ENCODE measurements around the gene RBBP8NL. TPM values are rescaled to one million over a fixed set of nuclear protein-coding genes. Genes with fewer than 3 reads are reported as not detected.

The RBBP8NL gene
- total RNA-seq, 6 experiments from 2014 or later: not detected

- ATAC-seq: peak; percentile 51 to 64 (median 52)
- no peaks in the 10 kb centered on the region for H3K36me3 ChIP-seq
- DNase-seq: peak; percentile 69 to 81 (median 72)
- peak within 1 kb of the TSS; percentile 61 to 77 (median 73) for H3K4me3 ChIP-seq
- H3K4me1 ChIP-seq: peaks cover 0 to 59% (median 28%) of the 10 kb centered on the region in 4 donors
- WGBS (ENCODE audit: insufficient coverage, low coverage, low lambda C conversion rate, missing lambda C conversion rate): 0% methylated on average over 6 of the region's 70 CpGs
- no peaks in the 10 kb centered on the region for H3K9me3 ChIP-seq
- intact Hi-C loops (cut with DNase I): no loop called here
- TF ChIP-seq, protein P1, sequence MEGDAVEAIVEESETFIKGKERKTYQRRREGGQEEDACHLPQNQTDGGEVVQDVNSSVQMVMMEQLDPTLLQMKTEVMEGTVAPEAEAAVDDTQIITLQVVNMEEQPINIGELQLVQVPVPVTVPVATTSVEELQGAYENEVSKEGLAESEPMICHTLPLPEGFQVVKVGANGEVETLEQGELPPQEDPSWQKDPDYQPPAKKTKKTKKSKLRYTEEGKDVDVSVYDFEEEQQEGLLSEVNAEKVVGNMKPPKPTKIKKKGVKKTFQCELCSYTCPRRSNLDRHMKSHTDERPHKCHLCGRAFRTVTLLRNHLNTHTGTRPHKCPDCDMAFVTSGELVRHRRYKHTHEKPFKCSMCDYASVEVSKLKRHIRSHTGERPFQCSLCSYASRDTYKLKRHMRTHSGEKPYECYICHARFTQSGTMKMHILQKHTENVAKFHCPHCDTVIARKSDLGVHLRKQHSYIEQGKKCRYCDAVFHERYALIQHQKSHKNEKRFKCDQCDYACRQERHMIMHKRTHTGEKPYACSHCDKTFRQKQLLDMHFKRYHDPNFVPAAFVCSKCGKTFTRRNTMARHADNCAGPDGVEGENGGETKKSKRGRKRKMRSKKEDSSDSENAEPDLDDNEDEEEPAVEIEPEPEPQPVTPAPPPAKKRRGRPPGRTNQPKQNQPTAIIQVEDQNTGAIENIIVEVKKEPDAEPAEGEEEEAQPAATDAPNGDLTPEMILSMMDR (IDR thresholded peaks at IDR 0.05): no peak
- peak; percentile 66 for TF ChIP-seq POLR2A (IDR thresholded peaks at IDR 0.05)
- H3K27me3 ChIP-seq: no peaks in the 10 kb centered on the region
- H3K27ac ChIP-seq: peak within 1 kb of the TSS; percentile 28 to 53 (median 50)
Measured at GRCh38 chr20:62367136-62367632, 60.2 kb downstream of the RBBP8NL start, which contains the start of gene LAMA5. Gene LAMA5 (minus strand): TSS chr20:62367312. CDS start chr20:62367245, 67 bp downstream.

GRCh38 chr20:62366370-62367135, 60.8 kb downstream of the RBBP8NL start:
- no peak for TF ChIP-seq POLR2A (IDR thresholded peaks at IDR 0.05)
- TF ChIP-seq, protein P1 (IDR thresholded peaks at IDR 0.05): no peak
- peak in 3 of 4 donors; percentile 2 to 9 (median 6) for ATAC-seq

GRCh38 chr20:62365814-62366369, 61.4 kb downstream of the RBBP8NL start:
- intact Hi-C loops (cut with DNase I): no loop called here
- DNase-seq (peak in 2 of 3 donors; percentile 14 to 46), ATAC-seq (no peak)
- TF ChIP-seq, protein P1 (IDR thresholded peaks at IDR 0.05): no peak
- no peak for TF ChIP-seq POLR2A (IDR thresholded peaks at IDR 0.05)
- Histone ChIP-seq H3K4me1 (peaks cover 0 to 57% (median 26%) of the 10 kb centered on the region in 4 donors), H3K27me3 (no peaks in the 10 kb centered on the region), H3K27ac (peak overlapping the region in 2 of 3 donors; percentile 50 to 53), H3K4me3 (peak overlapping the region; percentile 61 to 77 (median 73)), H3K36me3 (no peaks in the 10 kb centered on the region), H3K9me3 (no peaks in the 10 kb centered on the region)
- no CpG with 5 or more reads among the region's 10 CpGs for WGBS (ENCODE audit: insufficient coverage, low coverage, low lambda C conversion rate, missing lambda C conversion rate)

More at GRCh38 chr20:62366370-62367135, 60.8 kb downstream of the RBBP8NL start:
- intact Hi-C loops (cut with DNase I): no loop called here
- WGBS (ENCODE audit: insufficient coverage, low coverage, low lambda C conversion rate, missing lambda C conversion rate): 2% methylated on average over 14 of the region's 72 CpGs
- Histone ChIP-seq H3K27me3 (no peaks in the 10 kb centered on the region), H3K9me3 (no peaks in the 10 kb centered on the region), H3K27ac (peak overlapping the region; percentile 28 to 53 (median 50)), H3K4me3 (peak overlapping the region; percentile 61 to 77 (median 73)), H3K4me1 (peaks cover 0 to 61% (median 29%) of the 10 kb centered on the region in 4 donors), H3K36me3 (no peaks in the 10 kb centered on the region)
- peak in 2 of 3 donors; percentile 51 to 60 for DNase-seq

DNA sequence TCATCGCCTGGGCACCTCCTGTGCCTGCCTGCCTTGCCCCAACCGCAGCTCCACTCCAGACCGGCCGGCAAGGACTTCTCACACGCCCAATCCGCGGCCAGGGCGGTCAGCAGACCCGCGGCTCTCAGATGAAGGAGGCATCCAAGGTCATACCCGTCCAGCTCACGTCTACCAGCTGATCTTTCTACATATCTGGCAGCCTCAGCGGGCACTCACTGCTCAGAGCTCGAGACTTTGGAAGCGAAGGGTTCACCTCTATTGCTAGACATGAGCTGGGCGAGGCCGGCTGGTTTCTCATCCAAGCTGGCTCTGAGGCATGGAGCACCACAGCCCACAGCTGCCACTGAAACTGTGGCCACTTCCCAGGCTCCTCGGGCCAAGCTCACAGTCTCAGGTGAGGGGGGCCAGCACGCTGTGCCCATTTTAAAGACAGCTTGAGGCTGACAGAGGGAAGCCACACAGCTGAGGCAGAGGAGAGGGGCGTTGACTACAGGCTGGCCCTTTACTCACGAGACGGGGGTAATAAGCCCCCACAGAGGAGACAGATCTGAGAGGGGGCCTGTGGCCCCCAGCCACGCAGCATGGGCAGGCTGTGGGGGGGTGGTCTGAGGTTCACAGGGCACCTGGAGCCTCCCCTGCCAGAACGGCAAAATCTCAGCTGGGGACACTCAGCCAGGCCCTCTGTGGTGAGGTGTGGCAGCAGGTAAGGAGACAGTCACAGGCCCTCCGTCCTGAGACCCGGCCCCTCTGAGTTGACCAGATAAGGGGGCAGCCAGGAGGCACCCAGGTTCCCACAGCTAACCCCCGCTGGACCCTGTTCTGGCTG, 62.2 kb downstream of the RBBP8NL start:
- Histone ChIP-seq H3K36me3 (no peaks in the 10 kb centered on the region), H3K27ac (no peak overlapping the region), H3K9me3 (no peaks in the 10 kb centered on the region), H3K27me3 (no peaks in the 10 kb centered on the region), H3K4me3 (no peak overlapping the region), H3K4me1 (peaks cover 0 to 49% (median 22%) of the 10 kb centered on the region in 4 donors)
- ATAC-seq (no peak), DNase-seq (peak; percentile 26 to 49 (median 44))
- intact Hi-C loops (cut with DNase I): no loop called here
- 77% methylated on average over 4 of the region's 27 CpGs for WGBS (ENCODE audit: insufficient coverage, low coverage, low lambda C conversion rate, missing lambda C conversion rate)
- TF ChIP-seq, protein P1 (IDR thresholded peaks at IDR 0.05): no peak
- TF ChIP-seq POLR2A (IDR thresholded peaks at IDR 0.05): no peak
